Hepatocyte (in vitro differentiated cells): ENCODE results near the gene FBXO41. TPM values are rescaled to one million over a fixed set of nuclear protein-coding genes. Genes with fewer than 3 reads are reported as not detected.

Experiments used
- DNase-seq: peaks from one replicate; pipeline ENCODE4 v3.0.0-alpha.2; 2016; ENCODE audit warnings: low spot score
- H2AFZ ChIP-seq: fragments of 200-600 bp; sonication (generic); 2 replicates; pipeline ENCODE4 v1.6.0; 2016; ENCODE audit warnings: antibody characterized with exemption, mild to moderate bottlenecking
- H3K27ac ChIP-seq: fragments of 200-600 bp; sonication (generic); 2 replicates; pipeline ENCODE4 v1.5.1; 2016; ENCODE audit warnings: mild to moderate bottlenecking
- H3K27me3 ChIP-seq: fragments of 200-600 bp; sonication (generic); 2 replicates; pipeline ENCODE4 v1.6.1; 2016
- H3K36me3 ChIP-seq: fragments of 200-600 bp; sonication (generic); replicated peaks from 2 replicates; pipeline ENCODE4 v1.5.1; 2016; ENCODE audit warnings: low read depth; ENCODE audit not compliant: insufficient read depth
- H3K4me1 ChIP-seq: fragments of 200-600 bp; sonication (generic); 2 replicates; pipeline ENCODE4 v1.5.1; 2016; ENCODE audit warnings: mild to moderate bottlenecking, moderate library complexity; ENCODE audit not compliant: insufficient read depth
- H3K4me2 ChIP-seq: fragments of 200-600 bp; sonication (generic); 2 replicates; pipeline ENCODE4 v1.6.0; 2016
- H3K4me3 ChIP-seq: fragments of 200-600 bp; sonication (generic); 2 replicates; pipeline ENCODE4 v1.5.1; 2016; ENCODE audit warnings: mild to moderate bottlenecking
- H3K79me2 ChIP-seq: fragments of 200-600 bp; sonication (generic); 2 replicates; pipeline ENCODE4 v1.6.0; 2017; ENCODE audit warnings: mild to moderate bottlenecking
- H3K9me2 ChIP-seq: fragments of 200-600 bp; sonication (generic); replicated peaks from 2 replicates; pipeline ENCODE4 v1.6.0; 2017; ENCODE audit warnings: mild to moderate bottlenecking; ENCODE audit not compliant: insufficient read depth
- H3K9me3 ChIP-seq: fragments of 200-600 bp; sonication (generic); 2 replicates; pipeline ENCODE4 v1.5.1; 2016; ENCODE audit warnings: low read depth, mild to moderate bottlenecking
- H4K20me1 ChIP-seq: fragments of 200-600 bp; sonication (generic); 2 replicates; pipeline ENCODE4 v1.6.0; 2016; ENCODE audit warnings: mild to moderate bottlenecking; ENCODE audit not compliant: insufficient read depth, poor library complexity, severe bottlenecking
- EZH2 ChIP-seq: fragments of 200-600 bp; sonication (generic); IDR thresholded peaks from 2 replicates; pipeline ENCODE4 v1.6.1; 2016; ENCODE audit warnings: antibody characterized with exemption, mild to moderate bottlenecking, borderline replicate concordance
- EZH2phosphoT487 ChIP-seq: fragments of 200-600 bp; sonication (generic); IDR thresholded peaks from one replicate; pipeline ENCODE4 v1.6.1; 2018; ENCODE audit warnings: antibody characterized with exemption, mild to moderate bottlenecking, low read depth, moderate library complexity; ENCODE audit not compliant: unreplicated experiment, severe bottlenecking
- WGBS: methylation state at CpG from one replicate; pipeline ENCODE4 v1.1.6; 2016; ENCODE audit warnings: low lambda C conversion rate; ENCODE audit errors: missing lambda C conversion rate; 5-methylcytosine and 5-hydroxymethylcytosine counted together
- polyA plus RNA-seq: library from polyadenylated mRNA; unstranded; fragments of >200 nt; fragmentation: Nextera tagmentation; extraction: Ambion mirVana; gene quantifications from 2 replicates; pipeline ENCODE4 v1.2.1, GENCODE V29; 2016
- small RNA-seq: library from RNA; depleted of rRNA; stranded (forward); fragments of <200 nt; gene quantifications from one replicate; pipeline ENCODE3, GENCODE V24; 2014
- total RNA-seq: library from RNA; depleted of rRNA; stranded (reverse); fragments of >200 nt; gene quantifications from 2 replicates; pipeline ENCODE4 v1.2.3, GENCODE V29; 2014
- TF ChIP-seq, protein P1 (sequence below): fragments of 200-600 bp; sonication (generic); IDR thresholded peaks from 2 replicates; pipeline ENCODE4 v1.5.1; 2016; ENCODE audit warnings: antibody characterized with exemption, mild to moderate bottlenecking; ENCODE audit not compliant: poor library complexity

Gene FBXO41
- total and polyA plus RNA-seq, 2 experiments from 2014 or later, result 1.2 to 2.1 TPM

DNA sequence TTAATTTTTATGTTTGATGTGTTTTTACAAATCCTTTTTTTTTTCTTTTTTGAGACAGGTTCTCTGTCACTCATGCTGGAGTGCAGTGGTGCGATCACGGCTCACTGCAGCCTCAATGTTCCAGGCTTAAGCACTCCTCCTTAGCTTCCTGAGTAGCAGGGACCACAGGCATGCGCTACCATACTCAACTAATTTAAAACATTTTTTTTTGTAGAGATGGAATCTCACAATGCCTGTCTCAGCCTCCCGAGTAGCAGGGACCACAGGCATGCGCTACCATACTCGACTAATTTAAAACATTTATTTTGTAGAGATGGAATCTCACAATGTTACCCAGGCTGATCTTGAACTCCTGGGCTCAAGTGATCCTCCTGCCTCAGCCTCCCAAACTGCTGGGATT, 78.7 kb downstream of the FBXO41 start:
- no peaks in the 10 kb centered on the region for H3K79me2 ChIP-seq
- DNase-seq, result no peak
- TF ChIP-seq EZH2 (no peak), EZH2phosphoT487 (no peak)
- TF ChIP-seq, protein P1, sequence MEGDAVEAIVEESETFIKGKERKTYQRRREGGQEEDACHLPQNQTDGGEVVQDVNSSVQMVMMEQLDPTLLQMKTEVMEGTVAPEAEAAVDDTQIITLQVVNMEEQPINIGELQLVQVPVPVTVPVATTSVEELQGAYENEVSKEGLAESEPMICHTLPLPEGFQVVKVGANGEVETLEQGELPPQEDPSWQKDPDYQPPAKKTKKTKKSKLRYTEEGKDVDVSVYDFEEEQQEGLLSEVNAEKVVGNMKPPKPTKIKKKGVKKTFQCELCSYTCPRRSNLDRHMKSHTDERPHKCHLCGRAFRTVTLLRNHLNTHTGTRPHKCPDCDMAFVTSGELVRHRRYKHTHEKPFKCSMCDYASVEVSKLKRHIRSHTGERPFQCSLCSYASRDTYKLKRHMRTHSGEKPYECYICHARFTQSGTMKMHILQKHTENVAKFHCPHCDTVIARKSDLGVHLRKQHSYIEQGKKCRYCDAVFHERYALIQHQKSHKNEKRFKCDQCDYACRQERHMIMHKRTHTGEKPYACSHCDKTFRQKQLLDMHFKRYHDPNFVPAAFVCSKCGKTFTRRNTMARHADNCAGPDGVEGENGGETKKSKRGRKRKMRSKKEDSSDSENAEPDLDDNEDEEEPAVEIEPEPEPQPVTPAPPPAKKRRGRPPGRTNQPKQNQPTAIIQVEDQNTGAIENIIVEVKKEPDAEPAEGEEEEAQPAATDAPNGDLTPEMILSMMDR, result no peak
- no peaks in the 10 kb centered on the region for H3K36me3 ChIP-seq
- H3K4me1 ChIP-seq, result peaks cover 15% of the 10 kb centered on the region
- no peak overlapping the region for H3K4me2 ChIP-seq
- no peaks in the 10 kb centered on the region for H3K9me3 ChIP-seq
- no peak overlapping the region for H3K27ac ChIP-seq
- H4K20me1 ChIP-seq, result no peaks in the 10 kb centered on the region
- peaks cover 48% of the 10 kb centered on the region for H3K27me3 ChIP-seq
- WGBS, result 82% methylated on average over 6 of the region's 6 CpGs
- no peaks in the 10 kb centered on the region for H3K9me2 ChIP-seq
- H2AFZ ChIP-seq, result no peak overlapping the region
- H3K4me3 ChIP-seq, result no peak overlapping the region

Small RNA genes within 50 kb of the gene (small RNA-seq; reads per million reads assigned to genes)
- not detected for gene RNU6-111P

Other genes starting within 250 kb of the FBXO41 start
- 25.7 and 34.6 TPM in 2 replicates for gene SFXN5, start 212.8 kb downstream of the FBXO41 start, total RNA-seq
- 25.8 and 26.1 TPM in 2 replicates for gene SFXN5, start 212.8 kb downstream of the FBXO41 start, polyA plus RNA-seq
- gene RAB11FIP5, start 171.5 kb downstream of the FBXO41 start, total RNA-seq, result 33.7 and 34.7 TPM in 2 replicates
- 31.1 and 33.5 TPM in 2 replicates for gene RAB11FIP5, start 171.5 kb downstream of the FBXO41 start, polyA plus RNA-seq
- gene NOTO, start 81.9 kb downstream of the FBXO41 start, total RNA-seq, result not detected in 2 replicates
- not detected in 2 replicates for gene NOTO, start 81.9 kb downstream of the FBXO41 start, polyA plus RNA-seq
- gene SMYD5, start 70.2 kb downstream of the FBXO41 start, total RNA-seq, result 15.5 and 28.3 TPM in 2 replicates
- 10.0 and 16.9 TPM in 2 replicates for gene SMYD5, start 70.2 kb downstream of the FBXO41 start, polyA plus RNA-seq
- 26.9 and 36.6 TPM in 2 replicates for gene PRADC1, start 51.2 kb downstream of the FBXO41 start, total RNA-seq
- gene PRADC1, start 51.2 kb downstream of the FBXO41 start, polyA plus RNA-seq, result 31.6 and 39.7 TPM in 2 replicates
- 195 and 197 TPM in 2 replicates for gene CCT7, start 50.2 kb downstream of the FBXO41 start, total RNA-seq
- gene CCT7, start 50.2 kb downstream of the FBXO41 start, polyA plus RNA-seq, result 190 TPM in 2 replicates
- gene EGR4, start 9.1 kb upstream of the FBXO41 start, total RNA-seq, result 0.23 TPM in 1 of 2 replicates, not detected in the other
- gene EGR4, start 9.1 kb upstream of the FBXO41 start, polyA plus RNA-seq, result 0.78 and 1.9 TPM in 2 replicates
- gene ALMS1, start 101.4 kb upstream of the FBXO41 start, total RNA-seq, result 14.5 and 17.5 TPM in 2 replicates
- 4.6 and 5.4 TPM in 2 replicates for gene ALMS1, start 101.4 kb upstream of the FBXO41 start, polyA plus RNA-seq